Activated gamma-delta T cell treated with anti-CD3 and anti-CD28 coated beads, Interleukin-2, amount 50 U/mL, for 16 hours (primary cell): ENCODE data around the gene BCL2.

Source experiments
- DNase-seq: peaks from one replicate; pipeline ENCODE4 v3.0.0-alpha.2; 2020; ENCODE audit warnings: low read depth

BCL2 gene

GRCh38 chr18:63284827-63285733 is 34.5 kb downstream of the BCL2 start:
- no peak for DNase-seq

DNA sequence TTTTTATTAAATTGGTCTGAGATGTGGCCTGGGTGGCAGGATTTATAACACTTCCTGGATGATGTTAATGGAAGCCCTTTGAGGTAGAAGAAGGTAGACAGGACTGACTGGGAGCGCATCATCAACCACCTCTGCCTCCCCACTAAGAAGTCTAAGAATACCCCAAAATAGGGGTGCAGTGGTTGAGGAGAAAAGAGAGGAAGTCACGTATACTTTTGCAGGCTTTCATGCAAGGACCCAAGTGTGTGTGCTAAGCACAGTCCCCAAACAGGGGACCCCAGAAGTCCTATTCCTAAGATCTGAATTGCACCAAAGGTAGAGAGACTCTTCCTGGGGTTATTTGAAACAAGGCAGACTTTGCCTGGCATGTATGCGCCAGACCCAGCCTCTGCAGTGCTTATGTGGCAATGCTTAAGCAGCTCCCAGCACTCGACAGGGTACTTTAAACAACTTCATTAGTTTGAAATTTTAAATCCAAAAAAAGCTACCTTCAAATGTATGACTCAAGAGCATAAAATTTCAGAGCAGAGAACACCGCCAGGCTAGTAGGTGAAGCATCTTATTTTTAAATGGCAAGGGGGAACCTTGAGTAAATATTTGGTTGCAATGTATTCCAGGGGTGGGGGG is 35.3 kb downstream of the BCL2 start:
- DNase-seq = no peak

GRCh38 chr18:63283305-63284094 is 36.1 kb downstream of the BCL2 start:
- DNase-seq = no peak

DNA sequence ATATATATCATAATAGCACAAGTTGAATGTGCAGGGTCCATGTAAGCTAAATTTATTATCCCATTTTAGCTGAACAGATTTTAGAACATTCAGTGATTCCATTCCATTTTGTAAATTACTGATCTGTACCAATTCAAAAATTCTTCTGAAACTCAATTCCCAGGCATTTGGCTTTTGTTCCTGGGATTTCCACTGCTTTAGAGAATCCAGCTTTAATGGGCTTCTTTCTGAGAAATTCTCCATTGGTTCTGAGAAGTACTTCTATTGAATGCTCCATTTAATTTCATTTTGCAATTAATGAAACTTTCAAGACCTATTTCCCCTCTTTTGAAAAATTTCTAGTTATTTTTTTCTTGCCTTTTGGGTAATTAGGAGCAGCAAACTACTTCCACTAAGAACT is 36.8 kb downstream of the BCL2 start:
- no peak for DNase-seq

- DNase-seq = no peak
Measured at GRCh38 chr18:63273222-63273927, 46.2 kb downstream of the BCL2 start.

GRCh38 chr18:63272638-63273037 is 46.9 kb downstream of the BCL2 start:
- DNase-seq = no peak

DNA sequence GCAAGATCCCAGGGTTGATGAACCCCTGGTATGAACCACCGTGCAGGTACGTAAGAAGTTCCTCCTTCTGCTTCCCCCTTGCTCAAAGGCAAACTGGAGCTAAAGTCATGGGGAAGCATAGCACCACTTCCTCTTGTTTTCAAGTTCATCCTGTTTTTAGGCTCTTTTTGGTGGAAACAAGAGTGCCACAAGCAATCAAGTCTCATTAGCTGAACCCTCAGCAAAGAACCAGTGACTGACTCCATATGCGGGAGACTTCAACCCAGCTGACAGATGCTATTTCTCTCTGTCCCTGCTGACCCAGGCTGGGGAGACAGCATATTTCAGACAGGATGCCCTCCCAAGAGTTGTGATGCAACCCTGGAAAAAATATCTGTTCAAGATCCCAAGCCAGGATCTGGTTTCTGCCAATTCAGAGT is 47.7 kb downstream of the BCL2 start:
- no peak for DNase-seq

GRCh38 chr18:63271148-63271547 is 48.4 kb downstream of the BCL2 start:
- no peak for DNase-seq

GRCh38 chr18:63267975-63268721 is 51.4 kb downstream of the BCL2 start:
- DNase-seq = no peak

- no peak for DNase-seq
Measured at GRCh38 chr18:63266888-63267790, 52.4 kb downstream of the BCL2 start.

DNA sequence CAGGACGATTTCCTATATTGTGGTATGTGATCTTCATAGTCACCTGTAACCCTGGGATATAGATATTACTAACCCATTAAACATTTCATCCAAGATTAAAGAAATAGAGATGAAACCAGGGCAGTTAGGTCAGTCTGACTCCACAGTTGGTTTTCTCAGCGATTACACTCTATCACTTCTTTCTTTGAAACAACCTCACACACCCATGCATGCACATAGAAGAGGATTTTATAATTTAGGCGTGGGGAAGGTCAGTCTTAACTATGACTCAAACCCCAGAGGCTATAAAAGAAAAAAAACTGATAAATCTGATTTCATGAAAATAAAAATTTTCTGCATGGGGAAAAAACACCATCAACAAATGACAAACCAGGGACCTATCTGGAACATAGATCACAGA is 54.2 kb downstream of the BCL2 start:
- DNase-seq = no peak

- no peak for DNase-seq
Measured at GRCh38 chr18:63264871-63265270, 54.7 kb downstream of the BCL2 start.

DNA sequence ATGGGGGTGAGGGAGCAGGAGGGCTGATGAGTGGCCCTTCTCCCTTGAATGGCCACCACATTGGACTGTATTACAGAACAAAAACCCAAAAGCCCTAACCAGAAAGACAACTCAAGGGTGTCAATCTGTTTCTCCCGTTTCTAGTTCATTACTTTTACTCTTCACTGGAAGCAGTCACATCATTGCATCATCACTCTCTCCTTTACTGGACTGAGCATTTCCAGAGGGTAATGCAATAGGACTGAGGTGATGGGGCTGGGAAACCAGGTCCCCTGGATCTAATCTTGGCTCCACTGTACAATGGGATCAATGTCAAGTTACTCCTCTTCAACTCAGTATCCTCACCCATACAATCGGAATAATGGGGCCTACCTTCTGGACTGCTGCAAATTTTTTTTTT is 56.1 kb downstream of the BCL2 start:
- no peak for DNase-seq

- no peak for DNase-seq
Measured at GRCh38 chr18:63262369-63263335, 56.9 kb downstream of the BCL2 start.

GRCh38 chr18:63261029-63261428 is 58.5 kb downstream of the BCL2 start:
- DNase-seq = no peak

- DNase-seq = no peak
Measured at GRCh38 chr18:63260380-63260754, 59.2 kb downstream of the BCL2 start.

- DNase-seq = no peak
Measured at GRCh38 chr18:63259567-63260379, 59.8 kb downstream of the BCL2 start.
